Esophagus squamous epithelium (tissue), 4 donors: ENCODE results near the gene IGFL2.

ENCODE experiments used
- CTCF ChIP-seq, 6 experiments: fragments of 450-650 bp in 4 of 6; fragments of 200-600 bp in 2 of 6; sonication (generic) in 2 of 6; IDR thresholded peaks; one replicate each; pipeline ENCODE4 v1.5.1; 2016 to 2019; ENCODE audit warnings: antibody characterized with exemption in 6 of 6, mild to moderate bottlenecking in 4 of 6, moderate library complexity in 4 of 6
- POLR2A ChIP-seq, 4 donors: fragments of 450-650 bp; IDR thresholded peaks; one replicate each; pipeline ENCODE4 v1.6.1; 2017; ENCODE audit warnings: antibody characterized with exemption in 4 of 4, mild to moderate bottlenecking in 4 of 4, moderate library complexity in 3 of 4

DNA sequence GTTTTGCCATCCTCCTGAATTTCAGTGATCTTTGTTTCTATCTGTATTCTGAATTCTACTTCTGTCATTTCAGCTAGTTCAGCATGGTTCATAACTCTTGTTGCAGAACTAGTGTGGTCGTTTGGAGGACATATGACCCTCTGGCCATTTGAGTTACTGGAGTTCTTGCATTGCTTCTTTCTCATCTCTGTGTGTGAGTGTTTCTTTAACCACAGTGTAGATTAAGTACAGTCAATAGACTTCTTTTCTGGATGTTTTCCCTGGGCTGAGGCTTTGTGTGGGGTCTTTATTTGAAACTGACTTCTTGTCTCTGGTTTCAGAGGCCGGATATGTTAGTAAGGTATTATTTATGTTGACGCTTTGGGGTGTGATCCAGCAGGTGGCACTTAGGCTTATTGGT, 14.7 kb downstream of the IGFL2 start:
- TF ChIP-seq POLR2A (IDR thresholded peaks at IDR 0.05) (no peak), CTCF (IDR thresholded peaks at IDR 0.05) (no peak)
